HT1080 (cell line): ENCODE measurements around the gene TNF. TPM values are rescaled to one million over a fixed set of nuclear protein-coding genes. Genes with fewer than 3 reads are reported as not detected.
A peak's percentile ranks its signal among the peaks of the same experiment; 100 is the strongest.

ENCODE experiments used
- DNase-seq: peaks from one replicate; pipeline ENCODE4 v3.0.0-alpha.2; 2015; ENCODE audit warnings: low read depth
- total RNA-seq: library from RNA; depleted of rRNA; stranded (reverse); fragments of >200 nt; shearing (Covaris generic); gene quantifications from 2 replicates; pipeline ENCODE4 v1.2.3, GENCODE V29; 2014

TNF gene
- total RNA-seq, 1 experiment from 2014 or later, result not detected

- no peak for DNase-seq
These were observed 3.1 kb upstream of the TNF start, which contains the start of gene LTA for GRCh38 chr6:31572041-31572911. LTA (plus strand) TSS chr6:31572289; CDS start chr6:31572743, 454 bp downstream.

- DNase-seq, result no peak
These were observed 1.9 kb upstream of the TNF start for GRCh38 chr6:31573239-31574105.

DNA sequence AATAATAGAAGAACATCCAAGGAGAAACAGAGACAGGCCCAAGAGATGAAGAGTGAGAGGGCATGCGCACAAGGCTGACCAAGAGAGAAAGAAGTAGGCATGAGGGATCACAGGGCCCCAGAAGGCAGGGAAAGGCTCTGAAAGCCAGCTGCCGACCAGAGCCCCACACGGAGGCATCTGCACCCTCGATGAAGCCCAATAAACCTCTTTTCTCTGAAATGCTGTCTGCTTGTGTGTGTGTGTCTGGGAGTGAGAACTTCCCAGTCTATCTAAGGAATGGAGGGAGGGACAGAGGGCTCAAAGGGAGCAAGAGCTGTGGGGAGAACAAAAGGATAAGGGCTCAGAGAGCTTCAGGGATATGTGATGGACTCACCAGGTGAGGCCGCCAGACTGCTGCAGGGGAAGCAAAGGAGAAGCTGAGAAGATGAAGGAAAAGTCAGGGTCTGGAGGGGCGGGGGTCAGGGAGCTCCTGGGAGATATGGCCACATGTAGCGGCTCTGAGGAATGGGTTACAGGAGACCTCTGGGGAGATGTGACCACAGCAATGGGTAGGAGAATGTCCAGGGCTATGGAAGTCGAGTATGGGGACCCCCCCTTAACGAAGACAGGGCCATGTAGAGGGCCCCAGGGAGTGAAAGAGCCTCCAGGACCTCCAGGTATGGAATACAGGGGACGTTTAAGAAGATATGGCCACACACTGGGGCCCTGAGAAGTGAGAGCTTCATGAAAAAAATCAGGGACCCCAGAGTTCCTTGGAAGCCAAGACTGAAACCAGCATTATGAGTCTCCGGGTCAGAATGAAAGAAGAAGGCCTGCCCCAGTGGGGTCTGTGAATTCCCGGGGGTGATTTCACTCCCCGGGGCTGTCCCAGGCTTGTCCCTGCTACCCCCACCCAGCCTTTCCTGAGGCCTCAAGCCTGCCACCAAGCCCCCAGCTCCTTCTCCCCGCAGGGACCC lies 981 bp upstream of the TNF start:
- no peak for DNase-seq

DNA sequence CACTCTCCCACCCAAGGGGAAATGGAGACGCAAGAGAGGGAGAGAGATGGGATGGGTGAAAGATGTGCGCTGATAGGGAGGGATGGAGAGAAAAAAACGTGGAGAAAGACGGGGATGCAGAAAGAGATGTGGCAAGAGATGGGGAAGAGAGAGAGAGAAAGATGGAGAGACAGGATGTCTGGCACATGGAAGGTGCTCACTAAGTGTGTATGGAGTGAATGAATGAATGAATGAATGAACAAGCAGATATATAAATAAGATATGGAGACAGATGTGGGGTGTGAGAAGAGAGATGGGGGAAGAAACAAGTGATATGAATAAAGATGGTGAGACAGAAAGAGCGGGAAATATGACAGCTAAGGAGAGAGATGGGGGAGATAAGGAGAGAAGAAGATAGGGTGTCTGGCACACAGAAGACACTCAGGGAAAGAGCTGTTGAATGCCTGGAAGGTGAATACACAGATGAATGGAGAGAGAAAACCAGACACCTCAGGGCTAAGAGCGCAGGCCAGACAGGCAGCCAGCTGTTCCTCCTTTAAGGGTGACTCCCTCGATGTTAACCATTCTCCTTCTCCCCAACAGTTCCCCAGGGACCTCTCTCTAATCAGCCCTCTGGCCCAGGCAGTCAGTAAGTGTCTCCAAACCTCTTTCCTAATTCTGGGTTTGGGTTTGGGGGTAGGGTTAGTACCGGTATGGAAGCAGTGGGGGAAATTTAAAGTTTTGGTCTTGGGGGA lies 754 bp downstream of the TNF start:
- no peak for DNase-seq

DNA sequence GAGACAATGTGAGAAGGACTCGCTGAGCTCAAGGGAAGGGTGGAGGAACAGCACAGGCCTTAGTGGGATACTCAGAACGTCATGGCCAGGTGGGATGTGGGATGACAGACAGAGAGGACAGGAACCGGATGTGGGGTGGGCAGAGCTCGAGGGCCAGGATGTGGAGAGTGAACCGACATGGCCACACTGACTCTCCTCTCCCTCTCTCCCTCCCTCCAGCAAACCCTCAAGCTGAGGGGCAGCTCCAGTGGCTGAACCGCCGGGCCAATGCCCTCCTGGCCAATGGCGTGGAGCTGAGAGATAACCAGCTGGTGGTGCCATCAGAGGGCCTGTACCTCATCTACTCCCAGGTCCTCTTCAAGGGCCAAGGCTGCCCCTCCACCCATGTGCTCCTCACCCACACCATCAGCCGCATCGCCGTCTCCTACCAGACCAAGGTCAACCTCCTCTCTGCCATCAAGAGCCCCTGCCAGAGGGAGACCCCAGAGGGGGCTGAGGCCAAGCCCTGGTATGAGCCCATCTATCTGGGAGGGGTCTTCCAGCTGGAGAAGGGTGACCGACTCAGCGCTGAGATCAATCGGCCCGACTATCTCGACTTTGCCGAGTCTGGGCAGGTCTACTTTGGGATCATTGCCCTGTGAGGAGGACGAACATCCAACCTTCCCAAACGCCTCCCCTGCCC lies 1.7 kb downstream of the TNF start:
- DNase-seq, result peak; percentile 29

DNA sequence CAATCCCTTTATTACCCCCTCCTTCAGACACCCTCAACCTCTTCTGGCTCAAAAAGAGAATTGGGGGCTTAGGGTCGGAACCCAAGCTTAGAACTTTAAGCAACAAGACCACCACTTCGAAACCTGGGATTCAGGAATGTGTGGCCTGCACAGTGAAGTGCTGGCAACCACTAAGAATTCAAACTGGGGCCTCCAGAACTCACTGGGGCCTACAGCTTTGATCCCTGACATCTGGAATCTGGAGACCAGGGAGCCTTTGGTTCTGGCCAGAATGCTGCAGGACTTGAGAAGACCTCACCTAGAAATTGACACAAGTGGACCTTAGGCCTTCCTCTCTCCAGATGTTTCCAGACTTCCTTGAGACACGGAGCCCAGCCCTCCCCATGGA lies 2.2 kb downstream of the TNF start:
- DNase-seq, result no peak

- no peak for DNase-seq
These were observed 3.1 kb downstream of the TNF start for GRCh38 chr6:31578184-31579118.

GRCh38 chr6:31579119-31579505 lies 3.7 kb downstream of the TNF start:
- DNase-seq, result no peak

GRCh38 chr6:31579546-31580437 lies 4.4 kb downstream of the TNF start:
- DNase-seq, result no peak

- DNase-seq, result no peak
These were observed 5.0 kb downstream of the TNF start for GRCh38 chr6:31580438-31580740.

GRCh38 chr6:31580807-31581433 lies 5.6 kb downstream of the TNF start:
- DNase-seq, result peak; percentile 73

- DNase-seq, result no peak
These were observed 6.3 kb downstream of the TNF start for GRCh38 chr6:31581434-31582229.

DNA sequence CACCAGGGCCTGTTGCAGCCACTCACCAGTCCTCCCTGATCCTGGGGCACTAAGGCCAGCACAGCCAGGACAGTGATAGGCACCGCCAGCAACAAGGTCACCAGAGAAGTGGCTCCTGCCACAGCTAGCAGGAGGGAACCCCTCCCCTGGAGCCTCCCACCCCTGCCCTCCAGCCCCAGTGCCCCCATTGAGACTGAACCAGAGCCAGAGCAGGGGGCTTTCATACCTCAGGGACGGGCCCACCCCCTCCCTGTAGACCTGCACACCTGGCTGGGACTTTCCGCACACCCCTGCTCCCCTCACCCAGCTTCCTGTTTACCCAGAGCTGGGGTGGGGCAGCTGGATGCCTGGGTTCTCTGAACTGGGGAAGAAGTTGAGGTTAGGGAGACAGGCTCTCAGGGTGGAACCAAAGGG lies 6.9 kb downstream of the TNF start, which contains the start of gene LTB:
TSS of gene LTB (minus strand) at position 195 of the 414 bp plus-strand sequence. CDS start at position 188, 7 bp downstream.
- no peak for DNase-seq

DNA sequence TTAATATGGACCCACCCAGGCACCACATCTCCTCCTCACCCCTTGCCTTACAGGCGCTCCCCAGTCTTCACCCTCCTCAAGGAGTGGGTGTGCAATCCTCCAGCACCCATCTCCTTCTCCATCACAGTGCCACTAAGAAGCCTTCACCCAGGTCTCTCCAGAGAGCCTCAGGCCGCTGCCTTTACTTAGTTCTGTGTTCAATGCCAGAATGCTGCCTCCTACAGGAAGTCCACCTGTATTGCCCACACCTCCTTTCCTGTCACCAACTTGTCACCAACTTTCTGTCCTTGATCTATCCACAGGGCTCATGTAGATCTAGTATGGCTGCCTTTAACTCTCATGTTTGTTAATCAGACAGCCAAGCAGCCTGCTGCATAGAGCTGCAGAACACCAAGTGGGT lies 10.1 kb downstream of the TNF start:
- no peak for DNase-seq

DNA sequence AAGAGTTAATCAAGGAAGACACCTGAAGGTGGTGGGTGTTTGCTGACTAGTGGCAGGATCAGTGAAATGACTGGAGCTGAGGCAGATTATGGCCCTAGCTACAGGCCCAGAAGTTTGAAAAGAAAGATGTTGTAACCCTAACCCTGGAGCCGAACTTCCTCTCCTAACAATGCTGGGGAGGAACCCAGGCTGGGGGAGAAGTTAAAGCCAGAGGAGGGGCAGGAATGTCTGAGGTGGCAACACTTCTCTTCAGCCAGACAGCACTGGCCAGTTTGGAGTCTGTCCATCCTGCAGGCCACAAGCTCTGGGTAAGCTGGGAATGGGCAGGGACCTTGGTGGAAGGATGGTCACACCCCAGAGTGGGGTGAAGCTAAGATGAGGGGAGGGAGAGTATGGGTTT lies 10.6 kb downstream of the TNF start, which contains the start of gene LST1:
TSS of gene LST1 (plus strand) at position 270 of the 400 bp plus-strand sequence. CDS start 1,023 bp downstream, outside the sequence.
- no peak for DNase-seq

DNA sequence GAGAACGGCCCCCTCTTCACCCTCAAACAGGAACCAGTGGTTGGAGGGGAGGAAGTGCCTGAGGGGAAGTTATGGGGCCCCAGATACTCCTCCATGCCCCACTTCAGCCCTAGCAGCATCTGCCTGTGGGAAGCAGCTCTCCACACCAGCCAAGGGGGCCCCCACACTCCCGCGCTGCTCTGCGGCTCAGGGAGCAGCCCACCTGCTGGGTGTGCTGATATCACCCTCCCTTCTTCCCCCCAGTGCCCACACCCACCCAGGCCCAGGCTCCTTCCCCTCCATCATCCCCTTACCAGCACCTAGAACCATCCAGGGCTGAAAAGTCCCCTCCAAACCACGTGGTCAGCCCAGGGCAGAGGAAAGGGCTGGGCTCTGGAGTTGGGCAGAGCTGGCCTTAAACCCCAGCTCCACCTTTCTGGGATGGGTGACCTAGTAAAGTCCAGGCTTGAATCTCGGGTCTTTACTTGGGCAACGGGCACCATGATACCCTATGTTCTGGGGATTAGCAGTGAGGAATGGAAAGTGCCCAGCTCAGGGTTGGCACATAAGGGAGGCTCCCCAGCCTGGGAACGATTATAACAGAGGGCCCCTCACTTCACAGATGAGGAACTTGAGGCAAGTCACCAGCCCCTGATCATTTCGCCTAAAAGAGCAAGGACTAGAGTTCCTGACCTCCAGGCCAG lies 11.4 kb downstream of the TNF start:
- no peak for DNase-seq
